ENCODE results near the gene SPPL2A. TPM values are rescaled to one million over a fixed set of nuclear protein-coding genes. Genes with fewer than 3 reads are reported as not detected.
"Not testable (repeated sequence)": the region's sequence is repeated elsewhere in the genome, so short reads cannot be mapped to it uniquely, and the experiment has no call there.

The SPPL2A gene
- polyA plus RNA-seq, 1 donor (not counting 4 experiments of a cell fraction or from before 2014, with no cell fraction given): 59.4 TPM

DNA sequence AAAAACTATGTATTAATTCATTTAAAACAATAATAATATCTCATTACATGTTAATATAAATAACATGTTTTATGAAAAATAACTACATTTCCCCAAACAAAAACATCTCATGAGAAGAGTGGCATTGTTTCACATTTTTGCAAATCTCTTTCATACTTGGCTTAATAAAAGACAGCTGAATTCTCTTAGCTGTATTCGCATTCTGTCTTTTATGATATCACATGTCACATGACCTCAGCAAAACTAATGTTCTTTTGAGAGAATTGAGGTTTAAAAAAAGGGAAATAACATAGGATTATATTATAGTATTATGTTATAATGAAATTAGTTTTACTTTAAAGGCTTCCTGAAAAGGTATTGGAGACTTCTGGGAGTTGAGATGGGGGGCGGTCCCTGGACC, 48.4 kb upstream of the SPPL2A start:
- no peaks in the 10 kb centered on the region for H3K9me3 ChIP-seq (ENCODE audit: control insufficient read depth, low read depth, low read length)
- H3K36me3 ChIP-seq (ENCODE audit: control insufficient read depth in 2 of 2, extremely low read depth in 1 of 2, insufficient read depth in 2 of 2, low read length in 2 of 2): no peaks in the 10 kb centered on the region
- dilution Hi-C loops (cut with MboI; ENCODE audit: extremely low pct_ligation_motif_present, low sequenced_read_pairs): no loop called here
- H4K20me1 ChIP-seq (ENCODE audit: control insufficient read depth, extremely low read depth, insufficient read depth, low read length): no peaks in the 10 kb centered on the region
- TF ChIP-seq, protein P1, sequence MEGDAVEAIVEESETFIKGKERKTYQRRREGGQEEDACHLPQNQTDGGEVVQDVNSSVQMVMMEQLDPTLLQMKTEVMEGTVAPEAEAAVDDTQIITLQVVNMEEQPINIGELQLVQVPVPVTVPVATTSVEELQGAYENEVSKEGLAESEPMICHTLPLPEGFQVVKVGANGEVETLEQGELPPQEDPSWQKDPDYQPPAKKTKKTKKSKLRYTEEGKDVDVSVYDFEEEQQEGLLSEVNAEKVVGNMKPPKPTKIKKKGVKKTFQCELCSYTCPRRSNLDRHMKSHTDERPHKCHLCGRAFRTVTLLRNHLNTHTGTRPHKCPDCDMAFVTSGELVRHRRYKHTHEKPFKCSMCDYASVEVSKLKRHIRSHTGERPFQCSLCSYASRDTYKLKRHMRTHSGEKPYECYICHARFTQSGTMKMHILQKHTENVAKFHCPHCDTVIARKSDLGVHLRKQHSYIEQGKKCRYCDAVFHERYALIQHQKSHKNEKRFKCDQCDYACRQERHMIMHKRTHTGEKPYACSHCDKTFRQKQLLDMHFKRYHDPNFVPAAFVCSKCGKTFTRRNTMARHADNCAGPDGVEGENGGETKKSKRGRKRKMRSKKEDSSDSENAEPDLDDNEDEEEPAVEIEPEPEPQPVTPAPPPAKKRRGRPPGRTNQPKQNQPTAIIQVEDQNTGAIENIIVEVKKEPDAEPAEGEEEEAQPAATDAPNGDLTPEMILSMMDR (optimal IDR thresholded peaks at IDR 0.05 in 1 of 3, IDR thresholded peaks at IDR 0.05 in 1 of 3, conservative IDR thresholded peaks at IDR 0.05 in 1 of 3; ENCODE audit: extremely low read depth in 1 of 3, insufficient read depth in 2 of 3, low read length in 3 of 3): no peak
- H3K4me3 ChIP-seq (ENCODE audit: control insufficient read depth in 2 of 3, extremely low read depth in 1 of 3, insufficient read depth in 2 of 3, low read depth in 1 of 3, low read length in 3 of 3): no peak overlapping the region
- H3K9me1 ChIP-seq (ENCODE audit: control insufficient read depth, extremely low read depth, insufficient read depth, low read length): no peaks in the 10 kb centered on the region
- DNase-seq (ENCODE audit: low read depth, low spot score): no peak
- no peak overlapping the region for H3K9ac ChIP-seq (ENCODE audit: control insufficient read depth, extremely low read depth, insufficient read depth, low read length)
- no peak overlapping the region for H2AFZ ChIP-seq (ENCODE audit: control insufficient read depth, low read length)
- no peak overlapping the region for H3K27ac ChIP-seq (ENCODE audit: control insufficient read depth, insufficient read depth, low read length)
- peaks cover 9% of the 10 kb centered on the region for H3K4me1 ChIP-seq (ENCODE audit: control insufficient read depth, extremely low read depth, insufficient read depth, low read length)
- H3K27me3 ChIP-seq (ENCODE audit: control insufficient read depth, extremely low read depth, insufficient read depth, low read length): no peaks in the 10 kb centered on the region
- no peaks in the 10 kb centered on the region for H3K79me2 ChIP-seq (ENCODE audit: control insufficient read depth, insufficient read depth, low read length)
- H3K4me2 ChIP-seq (ENCODE audit: control insufficient read depth, extremely low read depth, insufficient read depth, low read depth, low read length): no peak overlapping the region
- no peak for FAIRE-seq

- Histone ChIP-seq H4K20me1 (ENCODE audit: control insufficient read depth, extremely low read depth, insufficient read depth, low read length) (no peaks in the 10 kb centered on the region), H3K9ac (ENCODE audit: control insufficient read depth, extremely low read depth, insufficient read depth, low read length) (no peak overlapping the region), H3K4me1 (ENCODE audit: control insufficient read depth, extremely low read depth, insufficient read depth, low read length) (peaks cover 10% of the 10 kb centered on the region), H3K9me1 (ENCODE audit: control insufficient read depth, extremely low read depth, insufficient read depth, low read length) (no peaks in the 10 kb centered on the region), H3K36me3 (ENCODE audit: control insufficient read depth in 2 of 2, extremely low read depth in 1 of 2, insufficient read depth in 2 of 2, low read length in 2 of 2) (no peaks in the 10 kb centered on the region), H2AFZ (ENCODE audit: control insufficient read depth, low read length) (no peak overlapping the region), H3K4me3 (ENCODE audit: control insufficient read depth in 2 of 3, extremely low read depth in 1 of 3, insufficient read depth in 2 of 3, low read depth in 1 of 3, low read length in 3 of 3) (no peak overlapping the region), H3K4me2 (ENCODE audit: control insufficient read depth, extremely low read depth, insufficient read depth, low read depth, low read length) (no peak overlapping the region), H3K79me2 (ENCODE audit: control insufficient read depth, insufficient read depth, low read length) (no peaks in the 10 kb centered on the region), H3K27ac (ENCODE audit: control insufficient read depth, insufficient read depth, low read length) (no peak overlapping the region), H3K27me3 (ENCODE audit: control insufficient read depth, extremely low read depth, insufficient read depth, low read length) (no peaks in the 10 kb centered on the region), H3K9me3 (ENCODE audit: control insufficient read depth, low read depth, low read length) (no peaks in the 10 kb centered on the region)
- no peak for DNase-seq (ENCODE audit: low read depth, low spot score)
- no peak for TF ChIP-seq EZH2 (IDR thresholded peaks at IDR 0.05; ENCODE audit: low read length)
- TF ChIP-seq, protein P1 (optimal IDR thresholded peaks at IDR 0.05 in 1 of 3, IDR thresholded peaks at IDR 0.05 in 1 of 3, conservative IDR thresholded peaks at IDR 0.05 in 1 of 3; ENCODE audit: extremely low read depth in 1 of 3, insufficient read depth in 2 of 3, low read length in 3 of 3): no peak
- FAIRE-seq: no peak
- dilution Hi-C loops (cut with MboI; ENCODE audit: extremely low pct_ligation_motif_present, low sequenced_read_pairs): no loop called here
Measured at GRCh38 chr15:50813089-50813488, 47.6 kb upstream of the SPPL2A start.

DNA sequence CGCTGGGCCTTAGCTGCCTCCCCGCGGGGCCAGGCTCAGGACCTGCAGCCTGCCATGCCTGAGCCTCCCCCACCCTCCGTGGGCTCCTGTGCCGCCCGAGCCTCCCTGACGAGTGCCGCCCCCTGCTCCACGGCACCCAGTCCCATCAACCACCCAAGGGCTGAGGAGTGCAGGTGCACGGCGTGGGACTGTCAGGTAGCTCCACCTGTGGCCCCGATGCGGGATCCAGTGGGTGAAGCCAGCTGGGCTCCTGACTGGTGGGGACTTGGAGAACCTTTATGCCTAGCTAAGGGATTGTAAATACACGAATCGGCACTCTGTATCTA, 46.6 kb upstream of the SPPL2A start:
- H3K27ac ChIP-seq (ENCODE audit: control insufficient read depth, insufficient read depth, low read length); H4K20me1 ChIP-seq (ENCODE audit: control insufficient read depth, extremely low read depth, insufficient read depth, low read length); H3K9me3 ChIP-seq (ENCODE audit: control insufficient read depth, low read depth, low read length); H3K9ac ChIP-seq (ENCODE audit: control insufficient read depth, extremely low read depth, insufficient read depth, low read length); H3K4me3 ChIP-seq (ENCODE audit: control insufficient read depth in 2 of 3, extremely low read depth in 1 of 3, insufficient read depth in 2 of 3, low read depth in 1 of 3, low read length in 3 of 3); H3K4me2 ChIP-seq (ENCODE audit: control insufficient read depth, extremely low read depth, insufficient read depth, low read depth, low read length); H3K4me1 ChIP-seq (ENCODE audit: control insufficient read depth, extremely low read depth, insufficient read depth, low read length); H3K79me2 ChIP-seq (ENCODE audit: control insufficient read depth, insufficient read depth, low read length); dilution Hi-C loops (cut with MboI; ENCODE audit: extremely low pct_ligation_motif_present, low sequenced_read_pairs); FAIRE-seq; DNase-seq (ENCODE audit: low read depth, low spot score); H3K9me1 ChIP-seq (ENCODE audit: control insufficient read depth, extremely low read depth, insufficient read depth, low read length); H2AFZ ChIP-seq (ENCODE audit: control insufficient read depth, low read length); H3K27me3 ChIP-seq (ENCODE audit: control insufficient read depth, extremely low read depth, insufficient read depth, low read length); H3K36me3 ChIP-seq (ENCODE audit: control insufficient read depth in 2 of 2, extremely low read depth in 1 of 2, insufficient read depth in 2 of 2, low read length in 2 of 2): not testable (repeated sequence)

DNA sequence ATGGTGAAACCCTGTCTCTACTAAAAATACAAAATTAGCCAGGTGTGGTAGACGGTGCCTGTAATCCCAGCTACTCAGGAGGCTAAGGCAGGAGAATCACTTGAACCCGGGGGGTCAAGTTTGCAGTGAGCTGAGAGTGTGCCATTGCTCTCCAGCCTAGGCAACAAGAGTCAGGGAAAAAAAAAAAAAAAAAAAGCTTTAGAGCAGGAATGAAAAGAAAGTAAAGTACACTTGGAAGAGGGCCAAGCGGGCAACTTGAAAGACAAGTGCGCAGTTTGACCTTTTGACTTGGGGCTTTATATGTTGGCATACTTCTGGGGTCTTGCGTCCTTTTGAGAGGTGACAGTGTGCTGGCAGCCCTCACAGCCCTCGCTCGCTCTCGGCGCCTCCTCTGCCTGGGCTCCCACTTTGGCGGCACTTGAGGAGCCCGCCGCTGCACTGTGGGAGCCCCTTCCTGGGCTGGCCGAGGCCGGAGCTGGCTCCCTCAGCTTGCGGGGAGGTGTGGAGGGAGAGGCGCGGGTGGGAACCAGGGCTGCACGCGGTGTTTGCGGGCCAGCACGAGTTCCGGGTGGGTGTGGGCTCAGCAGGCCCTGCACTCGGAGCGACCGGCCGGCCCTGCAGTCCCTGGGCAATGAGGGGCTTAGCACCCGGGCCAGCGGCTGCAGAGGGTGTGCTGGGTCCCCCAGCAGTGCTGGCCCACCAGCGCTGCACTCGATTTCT, 46.1 kb upstream of the SPPL2A start:
- H3K4me3 ChIP-seq (ENCODE audit: control insufficient read depth in 2 of 3, extremely low read depth in 1 of 3, insufficient read depth in 2 of 3, low read depth in 1 of 3, low read length in 3 of 3); dilution Hi-C loops (cut with MboI; ENCODE audit: extremely low pct_ligation_motif_present, low sequenced_read_pairs); H3K4me1 ChIP-seq (ENCODE audit: control insufficient read depth, extremely low read depth, insufficient read depth, low read length); H4K20me1 ChIP-seq (ENCODE audit: control insufficient read depth, extremely low read depth, insufficient read depth, low read length); H2AFZ ChIP-seq (ENCODE audit: control insufficient read depth, low read length); H3K9me3 ChIP-seq (ENCODE audit: control insufficient read depth, low read depth, low read length); FAIRE-seq; H3K9me1 ChIP-seq (ENCODE audit: control insufficient read depth, extremely low read depth, insufficient read depth, low read length); H3K27ac ChIP-seq (ENCODE audit: control insufficient read depth, insufficient read depth, low read length); DNase-seq (ENCODE audit: low read depth, low spot score); H3K27me3 ChIP-seq (ENCODE audit: control insufficient read depth, extremely low read depth, insufficient read depth, low read length); H3K79me2 ChIP-seq (ENCODE audit: control insufficient read depth, insufficient read depth, low read length); H3K4me2 ChIP-seq (ENCODE audit: control insufficient read depth, extremely low read depth, insufficient read depth, low read depth, low read length); H3K9ac ChIP-seq (ENCODE audit: control insufficient read depth, extremely low read depth, insufficient read depth, low read length); H3K36me3 ChIP-seq (ENCODE audit: control insufficient read depth in 2 of 2, extremely low read depth in 1 of 2, insufficient read depth in 2 of 2, low read length in 2 of 2): not testable (repeated sequence)

Data from keratinocyte (primary cell).